Pancreas (tissue), 10 donors: ENCODE results near the gene MS4A3. TPM values are rescaled to one million over a fixed set of nuclear protein-coding genes. Genes with fewer than 3 reads are reported as not detected.
"Not testable (repeated sequence)": the region's sequence is repeated elsewhere in the genome, so short reads cannot be mapped to it uniquely, and the experiment has no call there.

ENCODE experiments used
- ATAC-seq, 4 donors: fragments of 200-7000 bp; cut with Tn5 transposase; one replicate each; pipeline versions ENCODE4 v1.8.0 to v1.9.1; 2020; ENCODE audit warnings: mild to moderate bottlenecking in 4 of 4, moderate library complexity in 4 of 4
- DNase-seq, 6 donors: peaks; one replicate each; pipeline ENCODE4 v3.0.0-alpha.2; 2020
- FAIRE-seq: peaks from 2 replicates; lab custom pipeline; 2012; peaks lifted over from hg19 to GRCh38; lab: Jason Lieb, UNC
- H3K27ac ChIP-seq, 4 donors: fragments of 200-600 bp; sonication (generic); 1 replicate in 3 of 4; 2 replicates in 1 of 4; pipeline versions ENCODE4 v1.5.0 to v1.8.0; 2020
- H3K27me3 ChIP-seq, 4 donors: fragments of 200-600 bp; one replicate each; pipeline ENCODE4 v1.8.0; 2021
- H3K36me3 ChIP-seq, 3 donors: fragments of 200-600 bp; sonication (generic) in 1 of 3; one replicate each; pipeline versions ENCODE4 v1.5.0 to v1.8.0; 2020 to 2021
- H3K4me1 ChIP-seq, 3 donors: fragments of 200-600 bp; one replicate each; pipeline ENCODE4 v1.8.0; 2021
- H3K4me3 ChIP-seq, 4 donors: fragments of 200-600 bp; sonication (generic) in 2 of 4; one replicate each; pipeline versions ENCODE4 v1.5.0 to v1.8.0; 2020 to 2021
- H3K9me3 ChIP-seq, 4 donors: fragments of 200-600 bp; one replicate each; pipeline ENCODE4 v1.8.0; 2021
- CTCF ChIP-seq, 4 donors: fragments of 200-600 bp; sonication (generic) in 3 of 4; IDR thresholded peaks; one replicate each; pipeline versions ENCODE4 v1.5.0 to v1.8.0; 2021; ENCODE audit warnings: antibody characterized with exemption in 4 of 4
- WGBS, 2 donors: extraction: QIAGEN DNeasy Blood & Tissue Kit; methylation state at CpG; one replicate each; pipeline ENCODE4 v1.1.7; 2013; 5-methylcytosine and 5-hydroxymethylcytosine counted together
- intact Hi-C, 3 donors: fragments of 100-400 bp; cut with DNase I; formaldehyde crosslinking; loops; one replicate each; pipeline versions ENCODE4 v1.11.1 to v1.14.2; 2022
- polyA plus RNA-seq, 2 donors: library from polyadenylated mRNA; stranded (reverse); fragments of 200-250 nt; gene quantifications; one replicate each; pipeline ENCODE4 v1.2.3, GENCODE V29; 2013
- total RNA-seq, 6 donors: library from RNA; stranded (reverse); fragmentation: NEBNext Ultra II Directional in 4 of 6; extraction: Animal tissue kit (Norgen Biotek cat#: 25700) in 4 of 6; gene quantifications; one replicate each; pipeline versions ENCODE4 v1.2.1 to v1.2.4, GENCODE V29; 2021 to 2023
- donor health status: healthy with polysubstance abuse.
- donor health status: DM: no; HTN: no; CAD: no; lungs with moderate emphysema.
- donor health status: DM: no; HTN: no; CAD: no.
- donor health status: control.
- donor health status: control.
- donor health status: Bipolar disorder and iron deficiency.
- donor health status: DM: yes; HTN: yes; CAD: no.
- donor health status: DM: no; HTN: no; CAD: no.
- donor health status: DM: no; HTN: no; CAD: no.
- donor health status: DM: yes; HTN: yes; CAD: no.

The MS4A3 gene
- total and polyA plus RNA-seq, 8 donors, result not detected

- H3K27me3 ChIP-seq, intact Hi-C loops, ATAC-seq, FAIRE-seq, H3K27ac ChIP-seq, H3K36me3 ChIP-seq, H3K4me3 ChIP-seq, H3K9me3 ChIP-seq, DNase-seq, H3K4me1 ChIP-seq: not testable (repeated sequence)
- WGBS, 2 donors, result 92% methylated on average over 5 of the region's 5 CpGs
Observed at GRCh38 chr11:60108631-60109030, 52.2 kb downstream of the MS4A3 start.

GRCh38 chr11:60111793-60112192 lies 55.3 kb downstream of the MS4A3 start:
- no peak for TF ChIP-seq CTCF (IDR thresholded peaks at IDR 0.05)
- Histone ChIP-seq H3K4me3 (no peak overlapping the region), H3K9me3 (no peaks in the 10 kb centered on the region), H3K36me3 (no peaks in the 10 kb centered on the region), H3K27ac (no peak overlapping the region), H3K27me3 (no peaks in the 10 kb centered on the region), H3K4me1 (peaks cover 0 to 3% (median 0%) of the 10 kb centered on the region in 3 donors)
- no peak for DNase-seq
- WGBS, 2 donors, result 51 to 55% methylated on average over 2 of the region's 2 CpGs
- FAIRE-seq, result no peak
- ATAC-seq, result no peak
- intact Hi-C loops, result no loop called here

GRCh38 chr11:60116996-60117790 lies 60.7 kb downstream of the MS4A3 start:
- DNase-seq (no peak), FAIRE-seq (no peak), ATAC-seq (no peak)
- Histone ChIP-seq H3K36me3 (no peaks in the 10 kb centered on the region), H3K27ac (no peak overlapping the region), H3K4me1 (peaks cover 0 to 6% (median 0%) of the 10 kb centered on the region in 3 donors), H3K4me3 (no peak overlapping the region), H3K27me3 (no peaks in the 10 kb centered on the region), H3K9me3 (no peaks in the 10 kb centered on the region)
- TF ChIP-seq CTCF (IDR thresholded peaks at IDR 0.05), result no peak
- intact Hi-C loops, result no loop called here

GRCh38 chr11:60118338-60118737 lies 61.9 kb downstream of the MS4A3 start:
- H3K4me3 ChIP-seq, result no peak overlapping the region
- intact Hi-C loops, result no loop called here
- ATAC-seq, result no peak
- no peaks in the 10 kb centered on the region for H3K27me3 ChIP-seq
- H3K9me3 ChIP-seq, result no peaks in the 10 kb centered on the region
- H3K4me1 ChIP-seq, result peaks cover 0 to 6% (median 0%) of the 10 kb centered on the region in 3 donors
- no peaks in the 10 kb centered on the region for H3K36me3 ChIP-seq
- FAIRE-seq, result no peak
- no peak for DNase-seq
- WGBS, 2 donors, result 39 to 46% methylated on average over 2 of the region's 2 CpGs
- no peak overlapping the region for H3K27ac ChIP-seq
- no peak for TF ChIP-seq CTCF (IDR thresholded peaks at IDR 0.05)

- Histone ChIP-seq H3K4me3 (no peak overlapping the region), H3K4me1 (peaks cover 0 to 6% (median 0%) of the 10 kb centered on the region in 3 donors), H3K27me3 (no peaks in the 10 kb centered on the region), H3K9me3 (no peaks in the 10 kb centered on the region), H3K36me3 (no peaks in the 10 kb centered on the region), H3K27ac (no peak overlapping the region)
- ATAC-seq (no peak), DNase-seq (no peak), FAIRE-seq (no peak)
- no peak for TF ChIP-seq CTCF (IDR thresholded peaks at IDR 0.05)
- WGBS, 2 donors, result 75 to 86% methylated on average over 2 of the region's 2 CpGs
- intact Hi-C loops, result no loop called here
Observed at GRCh38 chr11:60119710-60120109, 63.2 kb downstream of the MS4A3 start.

Other genes with a start within 250 kb of the MS4A3 start
- 10 to 100 TPM; 17.0 to 23.4 (median 19.6) TPM for gene MRPL16, start 245.9 kb upstream of the MS4A3 start, total RNA-seq
- 10 to 100 TPM; 30.3 to 36.6 TPM for gene MRPL16, start 245.9 kb upstream of the MS4A3 start, polyA plus RNA-seq
- gene CBLIF, start 211.2 kb upstream of the MS4A3 start, total RNA-seq, result 1 to 10 TPM in 1 of 6 donors, under 1 TPM in 2, not detected in 3; 0.55 to 2.1 (median 0.61) TPM
- gene CBLIF, start 211.2 kb upstream of the MS4A3 start, polyA plus RNA-seq, result under 1 TPM in 1 of 2 donors, not detected in 1; 0.05 TPM
- gene TCN1, start 190.2 kb upstream of the MS4A3 start, total RNA-seq, result 10 to 100 TPM in 3 of 6 donors, 1 to 10 TPM in 3; 3.1 to 52.2 (median 9.6) TPM
- under 1 TPM; 0.11 to 0.80 TPM for gene TCN1, start 190.2 kb upstream of the MS4A3 start, polyA plus RNA-seq
- gene OOSP3, start 177.9 kb upstream of the MS4A3 start, total RNA-seq, result not detected
- not detected for gene OOSP3, start 177.9 kb upstream of the MS4A3 start, polyA plus RNA-seq
- not detected for gene OOSP1, start 118.2 kb upstream of the MS4A3 start, total RNA-seq
- not detected for gene OOSP1, start 118.2 kb upstream of the MS4A3 start, polyA plus RNA-seq
- not detected for gene OOSP4A, start 92.6 kb upstream of the MS4A3 start, total RNA-seq
- gene OOSP4A, start 92.6 kb upstream of the MS4A3 start, polyA plus RNA-seq, result not detected
- gene OOSP4B, start 39.5 kb upstream of the MS4A3 start, total RNA-seq, result not detected
- not detected for gene OOSP4B, start 39.5 kb upstream of the MS4A3 start, polyA plus RNA-seq
- gene OOSP2, start 16.3 kb upstream of the MS4A3 start, total RNA-seq, result not detected
- not detected for gene OOSP2, start 16.3 kb upstream of the MS4A3 start, polyA plus RNA-seq
- gene MS4A2, start 32.0 kb downstream of the MS4A3 start, total RNA-seq, result under 1 TPM in 5 of 6 donors, not detected in 1; 0.09 to 0.93 (median 0.52) TPM
- under 1 TPM; 0.04 to 0.35 TPM for gene MS4A2, start 32.0 kb downstream of the MS4A3 start, polyA plus RNA-seq
- 10 to 100 TPM in 3 of 6 donors, 1 to 10 TPM in 3; 3.1 to 69.3 (median 17.6) TPM for gene MS4A6A, start 126.4 kb downstream of the MS4A3 start, total RNA-seq
- 1 to 10 TPM; 6.8 to 7.2 TPM for gene MS4A6A, start 126.4 kb downstream of the MS4A3 start, polyA plus RNA-seq
- 1 to 10 TPM in 1 of 6 donors, under 1 TPM in 4, not detected in 1; 0.24 to 3.3 (median 0.52) TPM for gene MS4A4E, start 186.5 kb downstream of the MS4A3 start, total RNA-seq
- under 1 TPM; 0.14 to 0.34 TPM for gene MS4A4E, start 186.5 kb downstream of the MS4A3 start, polyA plus RNA-seq
- 10 to 100 TPM in 1 of 6 donors, 1 to 10 TPM in 3, under 1 TPM in 2; 0.43 to 18.9 (median 4.8) TPM for gene MS4A4A, start 224.0 kb downstream of the MS4A3 start, total RNA-seq
- 1 to 10 TPM in 1 of 2 donors, under 1 TPM in 1; 0.89 to 2.2 TPM for gene MS4A4A, start 224.0 kb downstream of the MS4A3 start, polyA plus RNA-seq